Lower leg skin (tissue), 3 donors: ENCODE measurements around the gene MAP1LC3B.

Experiments used
- POLR2A ChIP-seq, 2 donors: fragments of 450-650 bp; IDR thresholded peaks; one replicate each; pipeline ENCODE4 v1.6.1; 2016 to 2017; ENCODE audit warnings: antibody characterized with exemption in 2 of 2, mild to moderate bottlenecking in 1 of 2, moderate library complexity in 1 of 2
- TF ChIP-seq, protein P1 (sequence below), 3 donors: fragments of 450-650 bp; IDR thresholded peaks; one replicate each; pipeline ENCODE4 v1.5.1; 2016; ENCODE audit warnings: antibody characterized with exemption in 3 of 3, mild to moderate bottlenecking in 3 of 3, moderate library complexity in 2 of 3

DNA sequence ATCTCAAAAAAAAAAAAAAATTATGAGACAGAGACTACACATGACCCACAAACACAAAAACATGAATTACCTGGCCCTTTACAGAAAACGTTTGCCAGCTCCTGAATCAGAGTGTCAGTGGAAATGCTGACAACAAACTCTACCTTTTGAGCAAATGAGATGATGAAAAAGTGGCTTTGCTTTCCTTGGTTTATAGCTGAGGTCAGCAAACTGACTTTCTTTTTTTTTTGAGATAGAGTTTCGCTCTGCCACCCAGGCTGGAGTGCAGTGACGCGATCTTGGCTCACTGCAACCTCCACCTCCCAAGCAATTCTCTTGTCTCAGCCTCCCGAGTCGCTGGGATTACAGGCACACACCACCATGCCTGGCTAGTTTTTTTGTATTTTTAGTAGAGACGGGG is 54.3 kb downstream of the MAP1LC3B start:
- TF ChIP-seq, protein P1, sequence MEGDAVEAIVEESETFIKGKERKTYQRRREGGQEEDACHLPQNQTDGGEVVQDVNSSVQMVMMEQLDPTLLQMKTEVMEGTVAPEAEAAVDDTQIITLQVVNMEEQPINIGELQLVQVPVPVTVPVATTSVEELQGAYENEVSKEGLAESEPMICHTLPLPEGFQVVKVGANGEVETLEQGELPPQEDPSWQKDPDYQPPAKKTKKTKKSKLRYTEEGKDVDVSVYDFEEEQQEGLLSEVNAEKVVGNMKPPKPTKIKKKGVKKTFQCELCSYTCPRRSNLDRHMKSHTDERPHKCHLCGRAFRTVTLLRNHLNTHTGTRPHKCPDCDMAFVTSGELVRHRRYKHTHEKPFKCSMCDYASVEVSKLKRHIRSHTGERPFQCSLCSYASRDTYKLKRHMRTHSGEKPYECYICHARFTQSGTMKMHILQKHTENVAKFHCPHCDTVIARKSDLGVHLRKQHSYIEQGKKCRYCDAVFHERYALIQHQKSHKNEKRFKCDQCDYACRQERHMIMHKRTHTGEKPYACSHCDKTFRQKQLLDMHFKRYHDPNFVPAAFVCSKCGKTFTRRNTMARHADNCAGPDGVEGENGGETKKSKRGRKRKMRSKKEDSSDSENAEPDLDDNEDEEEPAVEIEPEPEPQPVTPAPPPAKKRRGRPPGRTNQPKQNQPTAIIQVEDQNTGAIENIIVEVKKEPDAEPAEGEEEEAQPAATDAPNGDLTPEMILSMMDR (IDR thresholded peaks at IDR 0.05): no peak
- no peak for TF ChIP-seq POLR2A (IDR thresholded peaks at IDR 0.05)
